B cell (primary cell): Measurements from ENCODE around the gene RBMS3.

ENCODE experiments used
- EZH2 ChIP-seq: IDR thresholded peaks from 2 replicates; pipeline ENCODE4 v1.6.1; 2012; ENCODE audit warnings: borderline replicate concordance, low read depth, mild to moderate bottlenecking, moderate library complexity, low read length; ENCODE audit not compliant: insufficient read depth, poor library complexity, severe bottlenecking
- TF ChIP-seq, protein P1 (sequence below): fragments of 200-600 bp; IDR thresholded peaks from one replicate; pipeline ENCODE4 v1.8.0; 2022; ENCODE audit warnings: antibody characterized with exemption, mild to moderate bottlenecking

DNA sequence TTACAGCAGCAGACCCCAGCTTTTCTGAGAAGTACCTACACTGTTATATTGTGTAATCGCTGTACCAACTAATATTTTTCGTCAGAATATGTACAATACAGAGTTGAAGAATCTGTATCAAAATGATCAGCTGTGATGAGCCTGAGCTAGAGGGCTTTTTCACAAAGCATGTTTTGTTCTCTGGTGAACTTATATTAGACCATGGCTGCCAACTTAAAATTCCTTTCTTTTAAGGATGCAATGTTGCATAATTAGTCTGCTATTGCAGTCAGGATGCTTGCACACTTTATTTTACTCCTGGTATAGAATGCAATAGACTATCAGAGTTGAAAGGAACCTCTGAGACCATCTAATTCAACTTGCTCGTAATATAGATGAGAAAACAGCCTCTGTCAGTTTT is 127.8 kb downstream of the RBMS3 start:
- TF ChIP-seq, protein P1, sequence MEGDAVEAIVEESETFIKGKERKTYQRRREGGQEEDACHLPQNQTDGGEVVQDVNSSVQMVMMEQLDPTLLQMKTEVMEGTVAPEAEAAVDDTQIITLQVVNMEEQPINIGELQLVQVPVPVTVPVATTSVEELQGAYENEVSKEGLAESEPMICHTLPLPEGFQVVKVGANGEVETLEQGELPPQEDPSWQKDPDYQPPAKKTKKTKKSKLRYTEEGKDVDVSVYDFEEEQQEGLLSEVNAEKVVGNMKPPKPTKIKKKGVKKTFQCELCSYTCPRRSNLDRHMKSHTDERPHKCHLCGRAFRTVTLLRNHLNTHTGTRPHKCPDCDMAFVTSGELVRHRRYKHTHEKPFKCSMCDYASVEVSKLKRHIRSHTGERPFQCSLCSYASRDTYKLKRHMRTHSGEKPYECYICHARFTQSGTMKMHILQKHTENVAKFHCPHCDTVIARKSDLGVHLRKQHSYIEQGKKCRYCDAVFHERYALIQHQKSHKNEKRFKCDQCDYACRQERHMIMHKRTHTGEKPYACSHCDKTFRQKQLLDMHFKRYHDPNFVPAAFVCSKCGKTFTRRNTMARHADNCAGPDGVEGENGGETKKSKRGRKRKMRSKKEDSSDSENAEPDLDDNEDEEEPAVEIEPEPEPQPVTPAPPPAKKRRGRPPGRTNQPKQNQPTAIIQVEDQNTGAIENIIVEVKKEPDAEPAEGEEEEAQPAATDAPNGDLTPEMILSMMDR: no peak
- TF ChIP-seq EZH2: no peak
